Measurements from ENCODE around the gene BHLHA15.
A peak's percentile ranks its signal among the peaks of the same experiment; 100 is the strongest.
"Not testable (repeated sequence)": the region's sequence is repeated elsewhere in the genome, so short reads cannot be mapped to it uniquely, and the experiment has no call there.

Gene BHLHA15

DNA sequence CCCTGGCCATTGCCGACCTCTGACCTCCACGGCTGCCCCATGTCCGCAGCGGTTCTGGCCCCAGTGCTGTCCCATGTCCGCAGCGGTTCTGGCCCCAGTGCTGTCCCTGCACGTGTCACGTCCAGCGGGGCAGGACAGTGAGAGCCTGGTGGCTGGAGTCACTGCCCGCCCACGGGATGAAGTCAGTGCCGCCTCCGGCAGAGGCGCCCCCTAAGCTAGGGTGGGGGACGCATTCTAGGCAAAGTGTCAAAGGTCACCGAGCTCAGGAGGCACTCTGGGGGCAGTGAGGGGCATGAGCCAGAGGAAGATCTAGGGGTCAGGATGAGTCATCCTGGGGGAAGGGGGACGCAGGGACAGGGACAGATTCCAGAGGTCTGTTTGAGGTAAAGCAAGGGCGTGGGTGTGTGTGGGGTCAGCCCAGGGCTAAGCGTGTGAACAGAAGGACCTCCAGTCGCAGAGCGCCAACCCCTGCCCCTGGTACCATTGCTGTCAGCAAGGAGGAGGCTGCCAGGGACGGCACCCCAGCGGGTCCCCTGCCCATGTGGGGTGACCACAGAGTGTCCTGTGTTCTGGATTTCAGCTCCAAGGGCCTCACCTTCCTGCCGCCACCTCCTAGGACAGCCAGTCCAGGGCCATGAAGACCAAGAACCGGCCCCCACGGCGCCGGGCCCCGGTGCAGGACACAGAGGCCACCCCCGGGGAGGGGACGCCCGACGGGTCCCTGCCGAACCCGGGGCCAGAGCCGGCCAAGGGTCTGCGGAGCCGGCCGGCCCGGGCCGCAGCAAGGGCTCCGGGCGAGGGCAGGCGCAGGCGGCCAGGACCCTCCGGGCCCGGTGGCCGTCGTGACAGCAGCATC is 665 bp downstream of the BHLHA15 start:
- no peak for DNase-seq

DNA sequence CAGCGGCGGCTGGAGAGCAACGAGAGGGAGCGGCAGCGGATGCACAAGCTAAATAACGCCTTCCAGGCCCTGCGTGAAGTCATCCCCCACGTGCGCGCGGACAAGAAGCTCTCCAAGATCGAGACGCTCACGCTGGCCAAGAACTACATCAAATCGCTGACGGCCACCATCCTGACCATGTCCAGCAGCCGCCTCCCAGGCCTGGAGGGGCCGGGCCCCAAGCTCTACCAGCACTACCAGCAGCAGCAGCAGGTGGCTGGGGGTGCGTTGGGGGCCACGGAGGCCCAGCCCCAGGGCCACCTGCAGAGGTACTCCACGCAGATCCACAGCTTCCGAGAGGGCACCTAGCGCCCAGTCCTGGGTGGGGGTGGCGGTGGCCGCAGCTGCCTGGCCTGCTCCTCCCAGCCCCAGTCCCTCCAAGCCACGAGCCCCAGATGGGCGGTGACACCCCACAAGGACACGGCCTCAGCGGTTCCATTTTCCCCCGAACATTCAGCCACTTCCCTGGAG is 1.3 kb downstream of the BHLHA15 start:
- DNase-seq: no peak

DNA sequence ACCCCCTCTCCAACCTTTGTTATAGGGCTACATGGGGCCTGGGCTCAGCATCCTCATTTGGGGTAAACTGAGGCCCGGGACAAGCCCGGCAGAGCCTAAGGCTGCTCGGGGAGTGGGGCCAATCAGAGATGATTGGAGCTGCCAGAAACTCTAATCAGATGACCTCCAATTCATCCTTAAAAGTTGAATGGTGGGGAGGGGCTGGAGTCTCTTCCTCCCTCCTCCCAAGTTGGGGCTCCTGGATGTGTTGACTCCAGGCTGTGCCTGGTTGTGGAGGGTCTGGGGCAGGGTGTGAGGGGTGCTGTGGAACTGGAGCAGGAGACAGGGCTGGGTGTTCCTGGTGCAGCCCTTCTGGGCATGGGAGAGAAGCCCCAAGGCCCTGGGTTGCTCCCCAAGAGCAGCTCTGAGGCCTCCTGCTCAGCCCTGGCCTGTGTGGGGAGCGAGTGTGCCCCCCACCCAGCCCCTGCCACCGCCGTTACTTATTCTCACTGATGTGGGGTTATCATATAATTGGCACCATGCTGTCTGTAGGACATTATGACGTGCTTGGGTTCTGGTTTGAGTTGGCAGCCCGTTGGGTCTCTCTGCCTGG is 2.2 kb downstream of the BHLHA15 start:
- no peak for DNase-seq

DNA sequence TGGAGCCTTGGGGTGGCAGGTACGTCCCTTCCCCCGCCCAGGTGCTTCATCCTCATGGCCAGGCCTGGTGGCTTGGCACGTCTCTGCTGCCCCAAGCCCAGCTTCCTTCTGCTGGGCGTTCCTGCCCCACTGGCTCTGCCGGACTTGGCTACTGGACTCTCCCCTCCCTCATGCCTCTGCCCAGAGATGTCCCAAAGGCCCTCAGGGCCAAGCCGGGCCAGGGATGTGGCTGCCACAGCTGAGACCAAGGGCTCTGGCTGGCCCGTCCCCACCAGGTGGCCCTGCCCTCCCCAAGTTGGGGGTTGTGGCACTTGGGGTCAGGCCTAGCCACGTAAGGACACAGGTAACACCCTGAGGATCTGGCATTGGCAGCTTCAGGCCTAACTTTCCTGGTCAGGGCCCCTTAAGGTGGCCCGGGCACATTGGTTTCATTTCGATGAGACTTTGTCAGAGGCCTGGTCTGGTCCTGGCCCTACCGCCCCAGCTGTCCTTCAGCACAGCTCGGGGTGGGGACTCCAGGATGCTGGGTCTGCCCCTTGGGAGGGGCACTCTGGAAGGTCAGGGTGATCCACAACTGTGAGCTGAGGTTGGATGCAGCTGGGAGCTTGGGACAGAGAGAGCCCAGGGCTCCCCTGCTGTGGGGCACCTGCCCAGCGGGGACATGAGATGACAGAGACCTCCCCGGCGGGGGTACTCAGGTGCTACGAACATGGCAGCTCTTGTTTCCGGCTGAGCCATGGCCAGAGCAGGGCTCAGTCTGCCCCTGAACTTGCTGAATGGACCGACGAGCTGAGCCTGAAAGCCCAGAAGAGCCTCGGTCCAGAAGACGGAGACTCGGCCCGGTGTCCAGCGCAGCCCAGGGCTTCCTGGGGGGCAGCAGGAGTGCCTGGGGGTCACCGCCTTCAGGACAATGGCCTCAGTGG is 2.9 kb downstream of the BHLHA15 start:
- no peak for DNase-seq

- DNase-seq: no peak
Observed at GRCh38 chr7:98214811-98215321, 3.6 kb downstream of the BHLHA15 start.

- DNase-seq: no peak
Observed at GRCh38 chr7:98215561-98216495, 4.6 kb downstream of the BHLHA15 start.

DNA sequence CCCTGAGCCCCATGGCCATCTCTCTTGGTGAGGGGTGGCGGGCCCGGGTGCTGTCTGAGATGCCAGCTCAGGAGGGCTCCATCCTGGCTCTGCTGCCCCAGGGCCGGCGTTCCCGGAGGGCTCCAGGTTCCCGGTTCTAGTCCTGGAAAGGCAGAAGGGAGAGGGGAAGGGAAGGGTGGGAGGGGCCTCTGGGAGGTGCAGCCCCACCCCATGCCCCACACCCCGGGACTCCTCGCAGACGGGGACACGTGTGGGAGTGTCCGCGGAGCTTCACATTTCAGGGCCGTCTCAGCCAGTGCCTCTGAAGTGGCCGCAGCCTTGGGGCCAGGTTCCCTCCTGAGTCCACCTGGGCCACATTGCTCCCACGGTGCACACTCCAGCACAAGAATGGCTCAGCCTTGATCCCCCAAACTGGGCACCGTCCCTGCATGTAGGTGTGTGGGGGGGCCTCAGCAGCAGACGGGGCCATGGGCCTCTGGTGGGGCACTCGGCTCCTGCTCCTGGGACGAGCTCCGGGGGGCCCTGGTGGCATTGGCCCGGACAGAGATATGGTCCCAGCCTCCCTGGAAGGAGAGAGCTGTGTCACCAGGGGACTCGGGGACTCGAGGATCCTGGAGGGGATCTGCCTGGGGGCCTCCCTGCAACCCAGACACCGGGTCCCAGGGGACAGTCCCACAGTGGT is 5.8 kb downstream of the BHLHA15 start:
- no peak for DNase-seq

DNA sequence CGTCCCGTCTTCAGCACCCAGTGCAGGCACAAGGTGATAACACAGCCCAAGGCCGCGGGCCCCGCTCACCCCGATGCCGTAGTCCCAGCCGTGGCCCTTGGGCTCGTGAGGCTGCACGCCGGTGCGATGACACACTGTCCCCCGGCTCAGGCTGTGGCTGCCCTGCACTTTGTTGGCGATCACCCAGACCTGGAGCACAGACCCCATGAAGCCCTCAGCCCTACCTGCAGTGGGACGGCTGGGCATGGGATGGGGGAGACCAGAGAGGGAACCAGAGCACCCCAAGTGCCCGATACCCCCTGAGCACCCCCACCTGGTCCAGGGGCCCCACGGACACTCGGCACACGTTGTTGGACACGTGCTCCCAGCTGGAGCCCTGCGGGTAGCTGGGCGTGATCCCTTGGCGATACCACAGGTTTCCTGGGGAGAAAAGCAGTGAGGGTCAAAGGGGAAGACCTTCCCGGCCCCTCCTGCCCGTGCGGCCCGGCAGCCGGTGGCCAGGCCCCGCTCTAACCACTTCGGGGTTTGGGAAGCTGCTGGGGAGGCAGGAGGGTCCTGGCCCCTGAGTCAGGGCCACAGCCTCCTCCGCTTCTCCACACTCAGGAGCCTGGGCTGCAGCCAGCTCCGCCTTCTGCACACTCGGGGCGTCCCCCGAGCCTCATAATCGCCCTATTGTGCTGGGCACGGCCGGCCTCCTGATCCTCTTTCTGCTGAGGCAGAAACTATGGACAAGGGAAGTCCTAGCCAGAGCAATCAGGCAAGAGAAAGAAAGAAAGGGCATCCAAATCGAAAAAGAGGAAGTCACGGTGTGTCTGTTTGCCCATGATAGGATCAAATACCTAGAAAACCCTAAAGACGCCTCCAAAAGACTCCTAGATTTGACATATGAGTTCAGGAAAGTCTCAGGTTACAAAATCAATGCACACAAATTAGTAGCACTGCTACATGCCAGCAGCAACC is 6.7 kb downstream of the BHLHA15 start:
- DNase-seq: no peak

- not testable (repeated sequence) for DNase-seq
Observed at GRCh38 chr7:98219382-98219781, 8.1 kb downstream of the BHLHA15 start.

- no peak for DNase-seq
Observed at GRCh38 chr7:98221611-98222532, 10.6 kb downstream of the BHLHA15 start.

DNA sequence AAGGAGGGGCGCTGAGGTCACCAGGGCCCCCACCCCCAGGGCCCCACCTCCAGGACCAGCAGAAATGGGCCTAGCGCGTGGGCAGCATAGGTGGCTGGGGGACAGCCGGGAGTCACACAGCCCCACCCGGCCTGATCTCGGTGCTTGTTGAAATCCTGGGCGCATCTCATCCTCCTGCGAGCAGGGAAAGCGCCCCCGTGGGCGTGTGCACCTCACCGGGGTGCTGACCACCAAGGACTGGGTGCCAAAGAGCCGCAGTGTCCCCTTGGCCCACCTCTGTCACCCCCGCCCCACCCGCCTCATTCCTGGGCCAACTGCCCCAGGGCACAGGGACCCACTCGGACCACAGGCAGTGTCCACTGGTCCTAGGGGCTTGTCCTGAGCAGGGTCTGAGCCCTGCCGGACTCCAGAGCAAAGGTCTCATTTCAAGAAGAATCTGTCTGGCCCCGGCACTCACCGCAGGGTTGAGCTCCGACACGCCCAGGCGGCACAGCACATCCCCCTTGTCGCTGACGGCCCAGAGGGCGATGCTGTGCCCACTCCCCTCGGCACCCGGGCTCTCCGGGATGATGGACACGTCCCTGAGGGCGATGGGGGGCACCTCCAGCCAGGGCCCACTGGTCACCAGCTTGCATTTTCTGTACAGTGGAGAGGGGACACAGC is 11.4 kb downstream of the BHLHA15 start:
- DNase-seq: peak; percentile 8

DNA sequence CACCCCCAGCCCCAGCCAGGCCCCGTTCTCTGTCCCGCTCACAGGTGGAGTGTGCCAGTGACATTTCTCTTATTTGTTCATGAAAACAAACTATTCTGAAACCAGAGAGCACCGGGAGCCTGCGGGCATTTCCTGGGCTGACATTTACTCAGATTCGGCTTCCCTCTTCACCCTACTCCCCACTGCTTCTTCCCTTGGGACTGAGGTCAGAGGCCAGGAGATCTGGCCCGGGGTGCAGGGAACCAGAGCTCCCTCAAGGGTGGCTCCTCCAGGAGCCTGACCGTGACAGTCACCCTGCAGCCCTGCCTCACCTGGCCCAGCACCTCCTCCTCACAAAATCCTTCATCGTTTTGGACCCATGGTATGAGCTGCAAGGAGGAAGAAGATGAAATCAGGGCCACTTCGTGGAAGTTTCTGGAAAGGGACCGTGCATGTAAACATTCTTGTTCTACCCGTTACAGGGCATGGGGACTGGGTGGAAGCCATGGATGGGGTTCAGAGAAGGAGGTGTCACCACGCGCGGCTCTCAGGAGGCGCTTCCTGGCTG is 12.2 kb downstream of the BHLHA15 start:
- peak; percentile 9 for DNase-seq

- no peak for DNase-seq
Observed at GRCh38 chr7:98223898-98224700, 12.9 kb downstream of the BHLHA15 start.

DNA sequence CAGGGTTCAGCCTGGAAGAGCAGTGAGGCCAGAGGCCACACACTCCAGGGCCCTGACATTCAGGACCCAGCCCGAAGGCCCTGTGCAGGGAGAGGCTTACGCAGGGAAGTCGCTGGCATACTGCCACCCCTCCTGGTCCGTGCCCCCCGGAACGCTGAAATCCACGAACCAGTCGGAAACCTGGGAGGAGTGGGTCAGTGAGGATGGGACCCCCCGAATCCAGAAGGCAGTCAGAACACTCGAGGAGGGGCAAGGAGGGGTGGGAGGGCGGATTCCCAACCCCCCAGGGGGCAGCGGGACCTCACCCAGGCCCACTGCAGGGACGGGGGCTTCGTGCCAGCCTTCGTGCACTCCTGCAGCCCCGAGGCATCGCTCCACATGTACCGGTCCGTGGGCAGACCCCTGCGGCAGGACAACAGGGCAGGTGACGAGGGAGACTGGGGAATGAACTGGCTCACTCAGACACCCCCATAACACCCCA is 13.5 kb downstream of the BHLHA15 start:
- no peak for DNase-seq

DNA sequence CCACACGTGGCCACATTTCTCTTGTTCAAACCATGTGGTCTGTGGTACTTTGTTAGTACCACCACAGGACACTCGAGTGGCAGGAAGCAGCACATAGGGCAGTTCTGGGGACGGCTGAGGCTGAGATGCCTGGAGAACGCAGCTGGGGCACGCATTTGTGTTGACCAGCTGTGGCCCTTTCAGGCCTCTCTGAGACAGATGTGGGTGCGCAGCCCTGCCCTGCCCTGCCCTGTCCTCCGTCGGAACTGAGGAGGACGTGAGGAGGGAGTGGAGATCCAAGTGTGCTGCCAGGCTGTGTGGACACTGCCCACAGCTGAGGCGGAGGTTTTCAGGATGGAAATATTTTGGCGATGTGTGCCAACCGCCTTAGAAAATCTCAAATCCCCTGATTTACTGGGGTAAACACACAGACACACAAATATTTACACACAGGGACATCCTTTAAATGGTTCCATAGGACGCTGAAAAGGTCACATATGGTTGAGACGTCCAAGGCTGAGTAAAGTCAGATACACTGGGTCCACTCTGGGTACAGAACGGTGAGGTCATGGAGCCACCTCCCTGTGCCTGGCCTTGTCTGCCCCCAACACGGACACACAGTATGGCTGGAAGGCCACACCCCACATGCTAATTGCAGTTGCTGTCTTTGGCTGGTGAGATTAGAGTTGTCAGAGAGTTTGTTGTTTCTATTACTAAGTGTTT is 14.8 kb downstream of the BHLHA15 start:
- no peak for DNase-seq

- no peak for DNase-seq
Observed at GRCh38 chr7:98227939-98228338, 16.7 kb downstream of the BHLHA15 start.

All from activated naive CD4-positive, alpha-beta T cell treated with anti-CD3 and anti-CD28 coated beads, Interleukin-2, amount 50 U/mL, for 16 hours (primary cell).